Endodermal cell (in vitro differentiated cells): ENCODE data around the gene ZSCAN20. TPM values are rescaled to one million over a fixed set of nuclear protein-coding genes. Genes with fewer than 3 reads are reported as not detected.

Source experiments
- DNase-seq: peaks from one replicate; pipeline ENCODE4 v3.0.0-alpha.2; 2017
- H3K27ac ChIP-seq: 2 replicates; pipeline ENCODE4 v1.5.1; 2013; ENCODE audit warnings: mild to moderate bottlenecking, low read depth, low read length, moderate library complexity
- H3K27me3 ChIP-seq: 2 replicates; pipeline ENCODE4 v1.6.1; 2013; ENCODE audit warnings: mild to moderate bottlenecking, low read length, moderate library complexity; ENCODE audit not compliant: insufficient read depth, control insufficient read depth, poor library complexity, severe bottlenecking
- H3K36me3 ChIP-seq: 2 replicates; pipeline ENCODE4 v1.7.0; 2013; ENCODE audit warnings: mild to moderate bottlenecking, low read length, moderate library complexity; ENCODE audit not compliant: control insufficient read depth, insufficient read depth
- H3K4me1 ChIP-seq: one replicate; pipeline ENCODE4 v1.7.0; 2013; ENCODE audit warnings: low read length; ENCODE audit not compliant: control insufficient read depth, insufficient read depth
- H3K4me3 ChIP-seq: 2 replicates; pipeline ENCODE4 v1.5.1; 2013; ENCODE audit warnings: mild to moderate bottlenecking, low read length, moderate library complexity
- H3K9ac ChIP-seq: 2 replicates; pipeline ENCODE4 v1.6.1; 2013; ENCODE audit warnings: mild to moderate bottlenecking, low read length, moderate library complexity; ENCODE audit not compliant: poor library complexity, severe bottlenecking; ENCODE audit errors: extremely low read depth
- H3K9me3 ChIP-seq: 2 replicates; pipeline ENCODE4 v1.6.1; 2013; ENCODE audit warnings: mild to moderate bottlenecking, low read length, moderate library complexity; ENCODE audit not compliant: control insufficient read depth
- H3K27ac Mint-ChIP-seq: 2 replicates; pipeline ENCODE4 v1.8.0; 2020; ENCODE audit warnings: mixed read lengths
- H3K27me3 Mint-ChIP-seq: 2 replicates; pipeline ENCODE4 v1.8.0; 2021; ENCODE audit warnings: mild to moderate bottlenecking, mixed read lengths; ENCODE audit not compliant: insufficient read depth
- H3K36me3 Mint-ChIP-seq: 2 replicates; pipeline ENCODE4 v1.8.0; 2020; ENCODE audit warnings: low read depth, mixed read lengths
- H3K4me1 Mint-ChIP-seq: 2 replicates; pipeline ENCODE4 v1.8.0; 2020; ENCODE audit warnings: mixed read lengths
- H3K4me3 Mint-ChIP-seq: 2 replicates; pipeline ENCODE4 v1.8.0; 2020; ENCODE audit warnings: mild to moderate bottlenecking, moderate library complexity, mixed read lengths
- H3K9me3 Mint-ChIP-seq: 2 replicates; pipeline ENCODE4 v1.8.0; 2020; ENCODE audit warnings: mild to moderate bottlenecking, mixed read lengths
- WGBS, 2 experiments: methylation state at CpG; one replicate each; pipeline versions ENCODE4 v1.1.5 to v1.1.7; 2013; ENCODE audit warnings: missing lambda C conversion rate in 2 of 2, mixed read lengths in 1 of 2; ENCODE audit not compliant: insufficient coverage in 1 of 2, insufficient read length in 1 of 2; 5-methylcytosine and 5-hydroxymethylcytosine counted together
- total RNA-seq, 2 donors: library from RNA; stranded (reverse); fragmentation: NEBNext Ultra II Directional in 1 of 2; extraction: Animal tissue kit (Norgen Biotek cat#: 25700) in 1 of 2; gene quantifications; 2 replicates in 1 of 2; 3 replicates in 1 of 2; pipeline ENCODE4 v1.2.1, GENCODE V29; 2021
- TF ChIP-seq, protein P1 (sequence below): fragments of 200-600 bp; sonication (generic); conservative IDR thresholded peaks from 2 replicates; pipeline ENCODE4 v1.5.0; 2021; ENCODE audit warnings: antibody characterized with exemption, mild to moderate bottlenecking

The ZSCAN20 gene
- total RNA-seq, 2 donors from 2014 or later: 5.8 to 6.1 TPM

- H3K27ac ChIP-seq: no peak overlapping the region
- Mint-ChIP-seq H3K4me3 (no peak overlapping the region), H3K36me3 (no peaks in the 10 kb centered on the region), H3K4me1 (no peaks in the 10 kb centered on the region), H3K27me3 (peaks cover 17% of the 10 kb centered on the region), H3K9me3 (no peaks in the 10 kb centered on the region), H3K27ac (no peak overlapping the region)
- WGBS, 2 experiments: 100% methylated on average over 2 of the region's 2 CpGs; no CpG with 5 or more reads in 1 of the 2 experiments
- H3K4me1 ChIP-seq: no peaks in the 10 kb centered on the region
- H3K9me3 ChIP-seq: no peaks in the 10 kb centered on the region
- H3K4me3 ChIP-seq: no peak overlapping the region
- TF ChIP-seq, protein P1, sequence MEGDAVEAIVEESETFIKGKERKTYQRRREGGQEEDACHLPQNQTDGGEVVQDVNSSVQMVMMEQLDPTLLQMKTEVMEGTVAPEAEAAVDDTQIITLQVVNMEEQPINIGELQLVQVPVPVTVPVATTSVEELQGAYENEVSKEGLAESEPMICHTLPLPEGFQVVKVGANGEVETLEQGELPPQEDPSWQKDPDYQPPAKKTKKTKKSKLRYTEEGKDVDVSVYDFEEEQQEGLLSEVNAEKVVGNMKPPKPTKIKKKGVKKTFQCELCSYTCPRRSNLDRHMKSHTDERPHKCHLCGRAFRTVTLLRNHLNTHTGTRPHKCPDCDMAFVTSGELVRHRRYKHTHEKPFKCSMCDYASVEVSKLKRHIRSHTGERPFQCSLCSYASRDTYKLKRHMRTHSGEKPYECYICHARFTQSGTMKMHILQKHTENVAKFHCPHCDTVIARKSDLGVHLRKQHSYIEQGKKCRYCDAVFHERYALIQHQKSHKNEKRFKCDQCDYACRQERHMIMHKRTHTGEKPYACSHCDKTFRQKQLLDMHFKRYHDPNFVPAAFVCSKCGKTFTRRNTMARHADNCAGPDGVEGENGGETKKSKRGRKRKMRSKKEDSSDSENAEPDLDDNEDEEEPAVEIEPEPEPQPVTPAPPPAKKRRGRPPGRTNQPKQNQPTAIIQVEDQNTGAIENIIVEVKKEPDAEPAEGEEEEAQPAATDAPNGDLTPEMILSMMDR: no peak
- no peak for DNase-seq
- H3K27me3 ChIP-seq: no peaks in the 10 kb centered on the region
- no peaks in the 10 kb centered on the region for H3K36me3 ChIP-seq
- H3K9ac ChIP-seq: no peak overlapping the region
Measured at GRCh38 chr1:33465316-33465715, 7.1 kb upstream of the ZSCAN20 start.

GRCh38 chr1:33466159-33466558, 6.3 kb upstream of the ZSCAN20 start:
- Mint-ChIP-seq H3K4me3 (no peak overlapping the region), H3K9me3 (no peaks in the 10 kb centered on the region), H3K27me3 (peaks cover 11% of the 10 kb centered on the region), H3K4me1 (no peaks in the 10 kb centered on the region), H3K36me3 (no peaks in the 10 kb centered on the region), H3K27ac (no peak overlapping the region)
- Histone ChIP-seq H3K27ac (no peak overlapping the region), H3K4me1 (no peaks in the 10 kb centered on the region), H3K27me3 (no peaks in the 10 kb centered on the region), H3K4me3 (no peak overlapping the region), H3K9ac (no peak overlapping the region), H3K9me3 (no peaks in the 10 kb centered on the region), H3K36me3 (no peaks in the 10 kb centered on the region)
- TF ChIP-seq, protein P1: no peak
- DNase-seq: no peak
- WGBS, 2 experiments: 90 to 98% methylated on average over 6 of the region's 6 CpGs

- Mint-ChIP-seq H3K36me3 (no peaks in the 10 kb centered on the region), H3K9me3 (no peaks in the 10 kb centered on the region), H3K4me3 (no peak overlapping the region), H3K27me3 (peaks cover 9% of the 10 kb centered on the region), H3K27ac (no peak overlapping the region), H3K4me1 (peaks cover 5% of the 10 kb centered on the region)
- Histone ChIP-seq H3K27ac (no peak overlapping the region), H3K4me1 (no peaks in the 10 kb centered on the region), H3K4me3 (no peak overlapping the region), H3K36me3 (no peaks in the 10 kb centered on the region), H3K27me3 (no peaks in the 10 kb centered on the region), H3K9me3 (no peaks in the 10 kb centered on the region), H3K9ac (no peak overlapping the region)
- WGBS, 2 experiments: 88 to 90% methylated on average over 2 to 4 of the region's 4 CpGs
- DNase-seq: no peak
- TF ChIP-seq, protein P1: no peak
Measured at GRCh38 chr1:33468011-33468410, 4.4 kb upstream of the ZSCAN20 start.
